ENCODE results near the gene KCNK13. TPM values are rescaled to one million over a fixed set of nuclear protein-coding genes. Genes with fewer than 3 reads are reported as not detected.
A peak's percentile ranks its signal among the peaks of the same experiment; 100 is the strongest.
"Not testable (repeated sequence)": the region's sequence is repeated elsewhere in the genome, so short reads cannot be mapped to it uniquely, and the experiment has no call there.

The KCNK13 gene
- total RNA-seq (0.22 TPM), polyA plus RNA-seq (ENCODE audit: insufficient read depth in 1 of 8, insufficient read length in 8 of 8, low replicate concordance in 1 of 8) (under 1 TPM; 0.21 to 0.70 (median 0.37) TPM)
- long read RNA-seq, donor 1: 0 reads
- long read RNA-seq, donor 2: 0 reads
- long read RNA-seq, donor 3: 0 reads
- long read RNA-seq, donor 4: 0 reads
- long read RNA-seq, donor 5, partial matches to known transcripts: 0 of 1 reads
- long read RNA-seq, donor 5, other reads (novel, unspliced or antisense): 0 of 1 reads
- long read RNA-seq, donor 6, partial matches to known transcripts: 0 of 1 reads
- long read RNA-seq, donor 6, other reads (novel, unspliced or antisense): 0 of 1 reads
- long read RNA-seq, donor 7: 0 reads
- long read RNA-seq, donor 8: 0 reads
- long read RNA-seq, donor 9: 0 reads
- long read RNA-seq, donor 10: 0 reads
- long read RNA-seq, donor 11: 0 reads

- Histone ChIP-seq H3K27ac (ENCODE audit: low read length) (no peak within 1 kb of the TSS), H3K36me3 (ENCODE audit: control insufficient read depth, insufficient read depth, low read length) (no peaks in the 10 kb centered on the region), H3K27me3 (ENCODE audit: control insufficient read depth, insufficient read depth, low read length) (peaks cover 69% of the 10 kb centered on the region), H3K4me1 (ENCODE audit: control insufficient read depth, insufficient read depth, low read length) (peaks cover 23% of the 10 kb centered on the region), H3K9me3 (replicated peaks; ENCODE audit: control insufficient read depth, low read depth, low read length) (no peaks in the 10 kb centered on the region), H3K4me3 (ENCODE audit: low read length) (peak within 1 kb of the TSS; percentile 34)
- under 1% methylated on average over 40 of the region's 52 CpGs for WGBS (ENCODE audit: insufficient coverage)
- DNase-seq: peak; percentile 36
These were observed at the start of gene KCNK13 for GRCh38 chr14:90061685-90062126. Gene KCNK13 (plus strand): TSS chr14:90061994. CDS start chr14:90062206, 212 bp downstream.

GRCh38 chr14:90017371-90017770 lies 44.4 kb upstream of the KCNK13 start:
- WGBS (ENCODE audit: insufficient coverage): no CpG with 5 or more reads among the region's 4 CpGs
- Histone ChIP-seq H3K9me3 (replicated peaks; ENCODE audit: control insufficient read depth, low read depth, low read length) (no peaks in the 10 kb centered on the region), H3K27ac (ENCODE audit: low read length) (no peak overlapping the region), H3K27me3 (ENCODE audit: control insufficient read depth, insufficient read depth, low read length) (no peaks in the 10 kb centered on the region), H3K4me3 (ENCODE audit: low read length) (no peak overlapping the region), H3K36me3 (ENCODE audit: control insufficient read depth, insufficient read depth, low read length) (peaks cover 50% of the 10 kb centered on the region), H3K4me1 (ENCODE audit: control insufficient read depth, insufficient read depth, low read length) (no peaks in the 10 kb centered on the region)
- DNase-seq: no peak

- 91% methylated on average over 7 of the region's 11 CpGs for WGBS (ENCODE audit: insufficient coverage)
- H3K36me3 ChIP-seq (ENCODE audit: control insufficient read depth, insufficient read depth, low read length): peaks cover 58% of the 10 kb centered on the region
- DNase-seq: no peak
- no peaks in the 10 kb centered on the region for H3K9me3 ChIP-seq (replicated peaks; ENCODE audit: control insufficient read depth, low read depth, low read length)
- no peak overlapping the region for H3K27ac ChIP-seq (ENCODE audit: low read length)
- H3K27me3 ChIP-seq (ENCODE audit: control insufficient read depth, insufficient read depth, low read length): no peaks in the 10 kb centered on the region
- H3K4me1 ChIP-seq (ENCODE audit: control insufficient read depth, insufficient read depth, low read length): no peaks in the 10 kb centered on the region
- H3K4me3 ChIP-seq (ENCODE audit: low read length): no peak overlapping the region
These were observed 41.8 kb upstream of the KCNK13 start for GRCh38 chr14:90019824-90020523.

- 91% methylated on average over 6 of the region's 7 CpGs for WGBS (ENCODE audit: insufficient coverage)
- DNase-seq: no peak
- H3K4me3 ChIP-seq (ENCODE audit: low read length): no peak overlapping the region
- H3K27me3 ChIP-seq (ENCODE audit: control insufficient read depth, insufficient read depth, low read length): no peaks in the 10 kb centered on the region
- no peaks in the 10 kb centered on the region for H3K9me3 ChIP-seq (replicated peaks; ENCODE audit: control insufficient read depth, low read depth, low read length)
- H3K36me3 ChIP-seq (ENCODE audit: control insufficient read depth, insufficient read depth, low read length): peaks cover 51% of the 10 kb centered on the region
- H3K4me1 ChIP-seq (ENCODE audit: control insufficient read depth, insufficient read depth, low read length): no peaks in the 10 kb centered on the region
- H3K27ac ChIP-seq (ENCODE audit: low read length): no peak overlapping the region
These were observed 38.5 kb upstream of the KCNK13 start for GRCh38 chr14:90023176-90023896.

- no peak overlapping the region for H3K27ac ChIP-seq (ENCODE audit: low read length)
- no peak for DNase-seq
- no peaks in the 10 kb centered on the region for H3K27me3 ChIP-seq (ENCODE audit: control insufficient read depth, insufficient read depth, low read length)
- peaks cover 41% of the 10 kb centered on the region for H3K36me3 ChIP-seq (ENCODE audit: control insufficient read depth, insufficient read depth, low read length)
- H3K4me3 ChIP-seq (ENCODE audit: low read length): no peak overlapping the region
- no peaks in the 10 kb centered on the region for H3K9me3 ChIP-seq (replicated peaks; ENCODE audit: control insufficient read depth, low read depth, low read length)
- no peaks in the 10 kb centered on the region for H3K4me1 ChIP-seq (ENCODE audit: control insufficient read depth, insufficient read depth, low read length)
- WGBS (ENCODE audit: insufficient coverage): 78% methylated on average over 1 of the region's 3 CpGs
These were observed 36.9 kb upstream of the KCNK13 start for GRCh38 chr14:90024910-90025309.

- H3K4me3 ChIP-seq (ENCODE audit: low read length); DNase-seq; H3K4me1 ChIP-seq (ENCODE audit: control insufficient read depth, insufficient read depth, low read length); H3K27ac ChIP-seq (ENCODE audit: low read length); H3K9me3 ChIP-seq (replicated peaks; ENCODE audit: control insufficient read depth, low read depth, low read length); H3K27me3 ChIP-seq (ENCODE audit: control insufficient read depth, insufficient read depth, low read length): not testable (repeated sequence)
- no CpG with 5 or more reads among the region's 4 CpGs for WGBS (ENCODE audit: insufficient coverage)
- H3K36me3 ChIP-seq (ENCODE audit: control insufficient read depth, insufficient read depth, low read length): peaks cover 36% of the 10 kb centered on the region
These were observed 35.2 kb upstream of the KCNK13 start for GRCh38 chr14:90026608-90027007.

GRCh38 chr14:90027842-90028241 lies 34.0 kb upstream of the KCNK13 start:
- H3K27me3 ChIP-seq (ENCODE audit: control insufficient read depth, insufficient read depth, low read length): no peaks in the 10 kb centered on the region
- H3K9me3 ChIP-seq (replicated peaks; ENCODE audit: control insufficient read depth, low read depth, low read length): no peaks in the 10 kb centered on the region
- H3K4me1 ChIP-seq (ENCODE audit: control insufficient read depth, insufficient read depth, low read length): no peaks in the 10 kb centered on the region
- no peak overlapping the region for H3K4me3 ChIP-seq (ENCODE audit: low read length)
- no peak overlapping the region for H3K27ac ChIP-seq (ENCODE audit: low read length)
- DNase-seq: no peak
- 56% methylated on average over 1 of the region's 1 CpG for WGBS (ENCODE audit: insufficient coverage)
- peaks cover 33% of the 10 kb centered on the region for H3K36me3 ChIP-seq (ENCODE audit: control insufficient read depth, insufficient read depth, low read length)

GRCh38 chr14:90034156-90034555 lies 27.6 kb upstream of the KCNK13 start:
- Histone ChIP-seq H3K27me3 (ENCODE audit: control insufficient read depth, insufficient read depth, low read length) (no peaks in the 10 kb centered on the region), H3K27ac (ENCODE audit: low read length) (no peak overlapping the region), H3K4me1 (ENCODE audit: control insufficient read depth, insufficient read depth, low read length) (no peaks in the 10 kb centered on the region), H3K9me3 (replicated peaks; ENCODE audit: control insufficient read depth, low read depth, low read length) (no peaks in the 10 kb centered on the region), H3K4me3 (ENCODE audit: low read length) (no peak overlapping the region), H3K36me3 (ENCODE audit: control insufficient read depth, insufficient read depth, low read length) (peaks cover 37% of the 10 kb centered on the region)
- DNase-seq: no peak
- WGBS (ENCODE audit: insufficient coverage): no CpG with 5 or more reads among the region's 2 CpGs

GRCh38 chr14:90034835-90035525 lies 26.8 kb upstream of the KCNK13 start:
- peaks cover 38% of the 10 kb centered on the region for H3K36me3 ChIP-seq (ENCODE audit: control insufficient read depth, insufficient read depth, low read length)
- 92% methylated on average over 4 of the region's 6 CpGs for WGBS (ENCODE audit: insufficient coverage)
- no peaks in the 10 kb centered on the region for H3K27me3 ChIP-seq (ENCODE audit: control insufficient read depth, insufficient read depth, low read length)
- DNase-seq: no peak
- H3K27ac ChIP-seq (ENCODE audit: low read length): no peak overlapping the region
- no peak overlapping the region for H3K4me3 ChIP-seq (ENCODE audit: low read length)
- H3K9me3 ChIP-seq (replicated peaks; ENCODE audit: control insufficient read depth, low read depth, low read length): no peaks in the 10 kb centered on the region
- H3K4me1 ChIP-seq (ENCODE audit: control insufficient read depth, insufficient read depth, low read length): peaks cover under 1% of the 10 kb centered on the region
